Fibroblast of the aortic adventitia (primary cell): ENCODE data around the gene ANKRD35. TPM values are rescaled to one million over a fixed set of nuclear protein-coding genes. Genes with fewer than 3 reads are reported as not detected.
A peak's percentile ranks its signal among the peaks of the same experiment; 100 is the strongest.

ENCODE experiments used
- DNase-seq: peaks from one replicate; pipeline ENCODE4 v3.0.0-alpha.2; 2010; ENCODE audit warnings: low read depth
- H3K4me3 ChIP-seq: 2 replicates; pipeline ENCODE4 v1.5.1; 2011; ENCODE audit warnings: low read depth, mild to moderate bottlenecking, control low read depth, low read length, moderate library complexity
- total RNA-seq: library from RNA; depleted of rRNA; stranded (reverse); fragments of >200 nt; gene quantifications from 2 replicates; pipeline ENCODE4 v1.2.3, GENCODE V29; 2012; ENCODE audit warnings: low replicate concordance
- TF ChIP-seq, protein P1 (sequence below): IDR thresholded peaks from 2 replicates; pipeline ENCODE4 v1.5.1; 2011; ENCODE audit warnings: mild to moderate bottlenecking, low read length, control low read depth, inconsistent platforms; ENCODE audit not compliant: insufficient read depth

ANKRD35 gene
- total RNA-seq, 1 donor: 3.9 TPM

DNA sequence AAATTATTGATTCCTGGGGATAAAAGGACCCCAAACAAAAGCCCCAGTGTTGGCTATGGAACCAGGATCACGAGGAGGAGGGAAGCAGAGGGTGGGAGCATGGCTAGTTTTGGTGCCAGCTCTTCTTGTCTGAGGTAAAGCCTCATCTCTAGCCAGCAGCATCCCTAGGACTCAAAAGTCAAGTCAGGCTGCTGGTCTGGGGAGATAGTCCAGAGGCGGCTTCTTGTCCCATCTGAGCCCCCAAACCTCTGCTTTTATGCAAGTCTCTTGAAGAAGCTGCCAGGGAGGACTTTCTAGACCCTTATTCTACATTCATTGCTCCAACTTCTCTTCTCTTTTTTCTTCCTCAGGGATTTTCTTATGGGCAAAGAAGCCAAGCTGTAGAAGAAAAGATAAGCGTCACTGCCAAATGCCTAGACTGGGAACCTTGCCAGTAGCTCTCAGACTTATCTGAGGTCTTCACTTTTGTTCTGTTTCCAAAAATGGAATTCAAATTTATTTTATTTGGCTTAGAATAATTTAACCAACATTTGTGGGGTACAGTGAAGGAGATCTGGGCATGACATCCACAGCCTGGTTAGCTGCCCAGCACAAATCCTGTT is 6.9 kb upstream of the ANKRD35 start:
- peak; percentile 87 for DNase-seq
- TF ChIP-seq, protein P1, sequence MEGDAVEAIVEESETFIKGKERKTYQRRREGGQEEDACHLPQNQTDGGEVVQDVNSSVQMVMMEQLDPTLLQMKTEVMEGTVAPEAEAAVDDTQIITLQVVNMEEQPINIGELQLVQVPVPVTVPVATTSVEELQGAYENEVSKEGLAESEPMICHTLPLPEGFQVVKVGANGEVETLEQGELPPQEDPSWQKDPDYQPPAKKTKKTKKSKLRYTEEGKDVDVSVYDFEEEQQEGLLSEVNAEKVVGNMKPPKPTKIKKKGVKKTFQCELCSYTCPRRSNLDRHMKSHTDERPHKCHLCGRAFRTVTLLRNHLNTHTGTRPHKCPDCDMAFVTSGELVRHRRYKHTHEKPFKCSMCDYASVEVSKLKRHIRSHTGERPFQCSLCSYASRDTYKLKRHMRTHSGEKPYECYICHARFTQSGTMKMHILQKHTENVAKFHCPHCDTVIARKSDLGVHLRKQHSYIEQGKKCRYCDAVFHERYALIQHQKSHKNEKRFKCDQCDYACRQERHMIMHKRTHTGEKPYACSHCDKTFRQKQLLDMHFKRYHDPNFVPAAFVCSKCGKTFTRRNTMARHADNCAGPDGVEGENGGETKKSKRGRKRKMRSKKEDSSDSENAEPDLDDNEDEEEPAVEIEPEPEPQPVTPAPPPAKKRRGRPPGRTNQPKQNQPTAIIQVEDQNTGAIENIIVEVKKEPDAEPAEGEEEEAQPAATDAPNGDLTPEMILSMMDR: no peak
- H3K4me3 ChIP-seq: peak overlapping the region; percentile 29

DNA sequence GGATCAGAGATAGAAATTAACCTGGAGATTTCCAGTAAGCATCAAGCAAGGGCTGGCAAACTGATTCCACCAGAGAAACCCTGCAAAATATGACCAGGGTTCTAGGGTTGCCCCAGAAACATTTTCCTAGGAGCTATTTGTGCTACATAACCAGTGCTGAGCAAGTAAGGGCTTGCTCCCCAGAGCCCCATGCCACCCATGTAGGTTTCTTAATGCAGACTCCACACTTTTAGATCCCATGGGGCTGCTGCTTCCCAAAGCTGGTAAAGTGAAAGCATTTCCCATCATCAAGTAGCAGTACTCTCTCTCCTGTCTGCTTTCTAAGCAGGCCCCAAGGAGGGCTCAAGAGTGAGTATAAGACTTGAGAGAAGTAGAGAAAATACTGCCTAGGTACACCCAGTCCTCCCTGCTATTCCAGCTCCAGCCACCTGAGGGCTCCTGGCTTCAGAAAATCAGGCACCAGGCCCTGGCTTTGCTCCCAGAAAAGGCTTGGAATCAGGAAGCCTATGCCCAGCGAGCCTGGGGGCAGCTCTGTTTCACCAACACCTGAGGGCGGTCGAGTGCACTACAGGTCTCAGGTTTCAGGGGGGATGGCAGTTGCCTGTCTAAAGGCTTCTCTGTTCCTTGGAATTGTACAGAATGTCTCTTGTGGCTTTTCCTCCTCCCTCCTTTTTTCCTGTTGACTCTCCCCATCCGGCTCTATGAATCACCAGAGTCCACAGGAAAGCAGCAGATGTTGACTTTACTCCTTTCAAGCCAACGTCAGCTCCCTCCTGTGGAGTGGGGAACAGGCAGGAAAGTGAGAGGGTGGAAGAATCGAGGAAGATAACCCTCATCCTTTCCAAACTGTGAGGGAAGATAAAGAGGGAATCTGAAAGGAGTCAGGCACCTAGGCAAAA is 6.2 kb upstream of the ANKRD35 start:
- TF ChIP-seq, protein P1: peak; percentile 96
- DNase-seq: peak; percentile 98
- peak overlapping the region; percentile 34 for H3K4me3 ChIP-seq

DNA sequence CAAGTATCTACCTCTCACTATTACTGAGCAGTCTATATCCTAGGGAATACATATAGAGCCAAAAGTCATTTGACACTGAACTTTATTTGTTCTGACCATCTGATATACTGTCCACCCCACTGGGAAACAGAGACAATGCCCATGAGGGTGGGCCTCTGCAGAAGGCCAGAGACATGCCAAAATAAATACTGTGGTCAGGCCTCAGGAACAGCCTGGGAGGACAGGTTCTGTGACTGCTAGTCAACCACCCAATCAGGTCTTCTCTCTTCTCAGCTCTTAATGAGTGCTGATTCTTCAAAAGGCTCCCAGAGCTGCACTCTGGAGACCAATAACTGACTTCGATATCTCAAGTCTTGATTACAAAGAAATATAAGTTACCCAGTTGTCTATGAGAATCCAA is 5.5 kb upstream of the ANKRD35 start:
- H3K4me3 ChIP-seq: no peak overlapping the region
- peak; percentile 53 for DNase-seq

DNA sequence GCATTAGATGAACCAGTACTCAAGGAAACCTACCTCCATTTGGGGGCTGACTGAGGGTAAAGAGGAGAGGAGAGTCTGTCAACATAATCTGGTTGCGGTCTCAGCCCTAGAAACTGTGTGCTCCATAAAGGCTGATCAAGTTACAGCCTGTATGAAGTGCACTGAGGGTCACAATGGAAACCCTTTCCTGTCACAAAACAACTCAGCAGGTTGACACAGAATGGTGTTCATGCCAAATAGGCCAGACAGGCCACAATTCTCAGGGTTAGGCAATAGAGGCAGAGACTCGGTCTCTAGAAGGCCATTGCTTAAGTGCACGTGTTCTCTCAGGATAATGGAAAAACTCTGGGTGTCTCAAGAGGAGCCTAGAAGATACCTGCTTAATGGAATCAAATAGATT is 4.1 kb upstream of the ANKRD35 start:
- TF ChIP-seq, protein P1: no peak
- H3K4me3 ChIP-seq: no peak overlapping the region
- no peak for DNase-seq

More for the DNA sequence above, 5.5 kb upstream of the ANKRD35 start:
- TF ChIP-seq, protein P1: no peak

- H3K4me3 ChIP-seq: no peak overlapping the region
- TF ChIP-seq, protein P1: no peak
- DNase-seq: no peak
Observed at GRCh38 chr1:145887631-145888030, 2.0 kb upstream of the ANKRD35 start.

DNA sequence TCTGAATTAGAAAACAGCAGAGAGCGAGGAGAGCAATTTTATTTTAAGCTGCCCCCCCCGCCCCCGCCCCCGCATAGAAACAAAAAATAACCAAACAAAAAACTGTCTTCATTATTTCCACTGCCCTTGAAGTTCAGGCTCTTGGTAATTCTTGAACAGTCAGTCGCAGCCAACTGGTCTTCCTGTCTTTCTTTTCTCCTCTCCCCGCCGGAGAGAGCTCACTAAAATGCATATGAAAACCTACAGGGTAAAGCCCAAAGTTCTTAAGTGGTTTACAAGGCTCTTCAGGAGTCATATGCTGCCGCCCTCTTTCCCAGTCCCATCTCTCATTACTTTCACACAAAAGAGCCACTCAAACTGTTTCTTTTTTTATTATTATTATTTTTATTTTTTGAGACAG is 1.1 kb upstream of the ANKRD35 start:
- no peak overlapping the region for H3K4me3 ChIP-seq
- no peak for DNase-seq
- TF ChIP-seq, protein P1: no peak
